Prostate gland (tissue), 2 donors: ENCODE results near the gene SCCPDH. TPM values are rescaled to one million over a fixed set of nuclear protein-coding genes. Genes with fewer than 3 reads are reported as not detected.

ENCODE experiments used
- DNase-seq: peaks from one replicate; pipeline ENCODE4 v3.0.0-alpha.2; 2019; ENCODE audit warnings: low spot score
- H3K27ac ChIP-seq, 2 donors: fragments of 200-600 bp; sonication (generic); 2 replicates each; pipeline ENCODE4 v1.5.1; 2017 to 2019
- H3K27me3 ChIP-seq: fragments of 200-600 bp; sonication (generic); replicated peaks from 2 replicates; pipeline ENCODE4 v1.5.1; 2019; ENCODE audit not compliant: insufficient read depth
- H3K36me3 ChIP-seq, 2 donors: fragments of 200-600 bp; sonication (generic); 1 replicate in 1 of 2; 2 replicates in 1 of 2; pipeline versions ENCODE4 v1.5.1 to v1.8.1; 2017 to 2019
- H3K4me1 ChIP-seq: fragments of 200-600 bp; sonication (generic); replicated peaks from 2 replicates; pipeline ENCODE4 v1.5.1; 2019
- H3K4me3 ChIP-seq, 2 donors: fragments of 200-600 bp; sonication (generic); 2 replicates each; pipeline ENCODE4 v1.5.1; 2017 to 2019
- H3K9me3 ChIP-seq: fragments of 200-600 bp; sonication (generic); 2 replicates; pipeline ENCODE4 v1.5.1; 2017
- POLR2A ChIP-seq: fragments of 450-650 bp; IDR thresholded peaks from one replicate; pipeline ENCODE4 v1.6.1; 2016; ENCODE audit warnings: antibody characterized with exemption, mild to moderate bottlenecking
- POLR2AphosphoS5 ChIP-seq: sonication (generic); formaldehyde crosslinking; IDR thresholded peaks from one replicate; pipeline ENCODE4 v1.6.1; 2017; ENCODE audit warnings: antibody characterized with exemption
- WGBS: methylation state at CpG from one replicate; pipeline ENCODE4 v1.1.5; 2018; 5-methylcytosine and 5-hydroxymethylcytosine counted together
- intact Hi-C: fragments of 100-400 bp; cut with DNase I; formaldehyde crosslinking; loops from one replicate; pipeline ENCODE4 v1.14.2; 2022
- total RNA-seq, 2 donors: library from RNA; depleted of rRNA; stranded (reverse); fragments of >200 nt; gene quantifications; one replicate each; pipeline ENCODE4 v1.1.0, GENCODE V29; 2016
- TF ChIP-seq, protein P1 (sequence below), 4 experiments: fragments of 200-600 bp in 2 of 4; fragments of 450-650 bp in 2 of 4; sonication (generic) in 2 of 4; IDR thresholded peaks; 1 replicate in 3 of 4; 2 replicates in 1 of 4; pipeline ENCODE4 v1.5.1; 2016 to 2019; ENCODE audit warnings: antibody characterized with exemption in 4 of 4, mild to moderate bottlenecking in 2 of 4, moderate library complexity in 2 of 4

SCCPDH gene
- total RNA-seq, 2 donors from 2014 or later, result 49.6 to 67.4 TPM

DNA sequence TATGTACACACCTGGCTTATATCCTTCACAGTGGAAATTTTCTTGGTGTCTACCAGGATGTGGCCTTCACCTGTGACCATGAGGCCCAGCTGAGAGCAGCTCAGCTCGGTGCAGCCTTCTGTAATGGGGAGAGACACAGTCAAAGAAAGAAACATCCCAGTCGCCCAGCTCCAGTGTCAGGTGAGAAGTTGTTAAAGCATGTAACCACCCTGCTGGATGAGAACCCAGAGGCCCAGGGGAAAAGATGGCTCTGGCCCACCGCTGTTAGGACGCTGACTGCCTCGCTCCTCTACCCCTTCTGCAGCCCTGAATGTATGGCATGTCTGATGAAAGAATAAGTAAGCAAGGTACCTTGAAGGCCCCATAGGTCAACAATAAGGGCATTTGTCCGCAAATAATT, 52.7 kb downstream of the SCCPDH start:
- DNase-seq, result no peak
- WGBS, result 93% methylated on average over 6 of the region's 6 CpGs
- H3K27me3 ChIP-seq, result no peaks in the 10 kb centered on the region
- no peak overlapping the region for H3K27ac ChIP-seq
- intact Hi-C loops, result no loop called here
- H3K9me3 ChIP-seq, result no peaks in the 10 kb centered on the region
- H3K4me3 ChIP-seq, result no peak overlapping the region
- no peaks in the 10 kb centered on the region for H3K4me1 ChIP-seq
- H3K36me3 ChIP-seq, result peaks cover 0 to 6% of the 10 kb centered on the region in 2 donors
- TF ChIP-seq POLR2AphosphoS5 (no peak), POLR2A (no peak)
- TF ChIP-seq, protein P1, sequence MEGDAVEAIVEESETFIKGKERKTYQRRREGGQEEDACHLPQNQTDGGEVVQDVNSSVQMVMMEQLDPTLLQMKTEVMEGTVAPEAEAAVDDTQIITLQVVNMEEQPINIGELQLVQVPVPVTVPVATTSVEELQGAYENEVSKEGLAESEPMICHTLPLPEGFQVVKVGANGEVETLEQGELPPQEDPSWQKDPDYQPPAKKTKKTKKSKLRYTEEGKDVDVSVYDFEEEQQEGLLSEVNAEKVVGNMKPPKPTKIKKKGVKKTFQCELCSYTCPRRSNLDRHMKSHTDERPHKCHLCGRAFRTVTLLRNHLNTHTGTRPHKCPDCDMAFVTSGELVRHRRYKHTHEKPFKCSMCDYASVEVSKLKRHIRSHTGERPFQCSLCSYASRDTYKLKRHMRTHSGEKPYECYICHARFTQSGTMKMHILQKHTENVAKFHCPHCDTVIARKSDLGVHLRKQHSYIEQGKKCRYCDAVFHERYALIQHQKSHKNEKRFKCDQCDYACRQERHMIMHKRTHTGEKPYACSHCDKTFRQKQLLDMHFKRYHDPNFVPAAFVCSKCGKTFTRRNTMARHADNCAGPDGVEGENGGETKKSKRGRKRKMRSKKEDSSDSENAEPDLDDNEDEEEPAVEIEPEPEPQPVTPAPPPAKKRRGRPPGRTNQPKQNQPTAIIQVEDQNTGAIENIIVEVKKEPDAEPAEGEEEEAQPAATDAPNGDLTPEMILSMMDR (IDR thresholded peaks at IDR 0.05), result no peak

DNA sequence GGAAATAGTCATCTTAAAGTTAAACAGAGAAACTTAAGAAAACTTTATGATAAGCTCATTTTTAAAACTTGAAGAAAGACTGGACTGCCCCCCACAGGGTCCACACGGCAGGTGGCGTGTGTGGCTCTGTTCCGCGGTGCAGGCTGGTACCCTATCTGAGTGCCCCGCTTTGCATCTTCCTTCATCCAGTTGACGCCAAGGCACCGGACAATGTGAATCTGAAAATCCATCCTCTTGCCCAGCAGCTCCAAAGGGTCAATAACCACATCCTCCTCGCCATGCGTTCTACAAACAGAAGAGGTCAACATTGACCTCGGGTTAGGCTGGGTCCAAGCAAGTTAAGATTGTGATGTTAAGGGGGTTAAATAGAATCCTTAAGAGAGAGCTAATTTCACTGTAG, 54.5 kb downstream of the SCCPDH start:
- Histone ChIP-seq H3K27me3 (no peaks in the 10 kb centered on the region), H3K4me1 (no peaks in the 10 kb centered on the region), H3K27ac (no peak overlapping the region), H3K4me3 (no peak overlapping the region), H3K9me3 (no peaks in the 10 kb centered on the region), H3K36me3 (peaks cover 0 to 6% of the 10 kb centered on the region in 2 donors)
- DNase-seq, result no peak
- WGBS, result 94% methylated on average over 10 of the region's 10 CpGs
- intact Hi-C loops, result no loop called here
- TF ChIP-seq, protein P1 (IDR thresholded peaks at IDR 0.05), result no peak
- TF ChIP-seq POLR2A, result no peak
- TF ChIP-seq POLR2AphosphoS5, result no peak

DNA sequence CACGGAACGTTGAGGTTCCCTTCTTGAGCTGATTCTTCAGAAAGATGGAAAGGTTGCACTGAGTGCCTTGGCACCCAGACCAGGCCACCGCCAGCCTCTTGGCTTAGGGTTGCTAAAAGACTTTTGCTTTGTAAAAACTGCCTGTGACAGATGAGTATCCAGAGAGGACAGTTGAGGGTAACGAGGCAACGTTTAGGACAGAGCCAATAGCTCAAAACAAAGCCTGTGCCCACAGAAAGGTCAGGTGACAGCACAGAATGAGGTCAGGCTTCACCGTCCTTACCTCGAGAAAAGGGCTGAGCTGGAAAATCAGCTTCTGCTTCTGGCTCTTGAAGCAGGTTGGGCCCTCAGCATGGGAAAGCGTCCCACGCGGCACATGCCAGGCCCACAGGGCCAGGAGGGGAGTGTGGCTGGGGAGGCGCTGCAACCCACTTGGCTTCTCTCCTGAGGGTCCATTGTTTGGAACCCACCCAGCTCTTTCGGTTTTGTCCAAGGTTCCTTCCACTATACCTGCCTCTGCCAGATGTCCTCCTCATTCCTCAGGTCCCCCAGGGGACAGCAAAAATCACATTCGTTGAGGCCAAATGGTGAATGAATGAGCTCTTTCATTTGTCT, 55.5 kb downstream of the SCCPDH start:
- Histone ChIP-seq H3K36me3 (peaks cover 0 to 6% of the 10 kb centered on the region in 2 donors), H3K27me3 (no peaks in the 10 kb centered on the region), H3K9me3 (no peaks in the 10 kb centered on the region), H3K27ac (no peak overlapping the region), H3K4me1 (no peaks in the 10 kb centered on the region), H3K4me3 (no peak overlapping the region)
- TF ChIP-seq POLR2AphosphoS5 (no peak), POLR2A (no peak)
- WGBS, result 90% methylated on average over 13 of the region's 13 CpGs
- intact Hi-C loops, result loop anchor here (10.0 kb wide), 1 partner anchor 185 kb away; no protein-coding TSS in a partner anchor
- DNase-seq, result no peak

DNA sequence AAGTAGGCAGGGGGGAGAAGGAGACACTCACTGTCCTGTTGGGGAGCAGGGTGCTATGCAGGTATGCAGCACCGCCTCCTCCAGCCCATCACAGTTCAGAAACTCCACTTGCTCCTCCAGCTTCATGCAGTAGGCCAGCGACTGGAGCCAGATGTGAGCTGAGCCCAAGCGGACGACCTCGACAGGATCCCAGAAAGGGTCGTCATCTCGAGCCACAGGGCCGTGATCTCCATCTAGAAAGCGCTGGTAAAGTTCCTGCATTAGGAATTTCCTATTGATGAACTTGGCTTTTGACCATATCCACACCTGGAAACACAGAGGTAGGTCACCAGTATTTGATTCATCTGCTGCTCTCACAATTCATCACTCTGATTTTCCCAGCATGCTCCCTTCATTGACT, 56.1 kb downstream of the SCCPDH start:
- H3K4me3 ChIP-seq, result no peak overlapping the region
- intact Hi-C loops, result loop anchor here (10.0 kb wide), 1 partner anchor 185 kb away; no protein-coding TSS in a partner anchor
- no peaks in the 10 kb centered on the region for H3K27me3 ChIP-seq
- WGBS, result 96% methylated on average over 9 of the region's 9 CpGs
- no peak overlapping the region for H3K27ac ChIP-seq
- TF ChIP-seq, protein P1 (IDR thresholded peaks at IDR 0.05), result no peak
- no peak for TF ChIP-seq POLR2AphosphoS5
- no peak for TF ChIP-seq POLR2A
- no peak for DNase-seq
- H3K9me3 ChIP-seq, result no peaks in the 10 kb centered on the region
- peaks cover 0 to 6% of the 10 kb centered on the region in 2 donors for H3K36me3 ChIP-seq
- H3K4me1 ChIP-seq, result no peaks in the 10 kb centered on the region

DNA sequence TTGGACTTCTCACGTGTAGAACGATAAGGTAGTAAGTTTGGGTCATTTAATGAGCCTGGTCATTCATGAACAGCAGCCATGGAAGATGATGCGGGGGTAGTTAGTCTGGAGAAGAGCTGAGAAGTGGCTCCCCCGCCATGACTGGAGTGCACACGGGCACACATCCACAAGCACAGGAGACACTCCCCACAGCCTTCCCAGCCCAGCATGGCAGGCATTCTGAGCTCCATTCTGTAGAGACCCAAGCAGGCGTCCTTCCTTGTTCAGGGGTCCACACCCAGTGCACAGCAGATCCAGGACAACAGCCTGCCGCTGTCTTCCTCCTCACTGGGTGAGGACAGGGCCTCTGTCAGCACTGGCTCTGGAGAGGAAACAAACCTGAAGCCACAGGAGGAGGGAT, 57.0 kb downstream of the SCCPDH start:
- whole genome bisulfite sequencing, result 98% methylated on average over 7 of the region's 7 CpGs
- intact Hi-C loops, result loop anchor here (10.0 kb wide), 1 partner anchor 184 kb away; no protein-coding TSS in a partner anchor
- Histone ChIP-seq H3K27ac (no peak overlapping the region), H3K4me1 (no peaks in the 10 kb centered on the region), H3K36me3 (peaks cover 0 to 6% of the 10 kb centered on the region in 2 donors), H3K9me3 (no peaks in the 10 kb centered on the region), H3K4me3 (no peak overlapping the region), H3K27me3 (no peaks in the 10 kb centered on the region)
- TF ChIP-seq, protein P1 (IDR thresholded peaks at IDR 0.05), result no peak
- no peak for TF ChIP-seq POLR2AphosphoS5
- TF ChIP-seq POLR2A, result no peak
- no peak for DNase-seq
